Caco-2 (cell line): Measurements from ENCODE around the gene BANK1. TPM values are rescaled to one million over a fixed set of nuclear protein-coding genes. Genes with fewer than 3 reads are reported as not detected.

Experiments
- BruUV-seq: library from RNA; stranded (reverse); fragments of 400-500 nt; replicated peaks from 2 replicates; lab custom pipeline; 2021; lab: Mats Ljungman, UMichigan
- CTCF ChIA-PET: fragments of 300-600 bp; sonication (Branson Sonifier 250); formaldehyde crosslinking; loops from one replicate; lab custom pipeline; 2022; ENCODE audit warnings: antibody characterized with exemption; lab: Charles Lee
- POLR2A ChIA-PET: fragments of 300-600 bp; sonication (Branson Sonifier 250); formaldehyde crosslinking; loops from one replicate; lab custom pipeline; 2022; ENCODE audit warnings: antibody characterized with exemption; lab: Charles Lee
- DNase-seq, 2 experiments: peaks; one replicate each; pipeline versions ENCODE4 v3.0.0 to v3.0.0-alpha.2; 2020 to 2022
- H3K27me3 ChIP-seq: replicated peaks from 2 replicates; pipeline ENCODE4 v1.6.0; 2011; ENCODE audit warnings: low read length; ENCODE audit not compliant: control insufficient read depth, insufficient read depth
- H3K36me3 ChIP-seq: 2 replicates; pipeline ENCODE4 v1.5.1; 2011; ENCODE audit warnings: low read length; ENCODE audit not compliant: control insufficient read depth, insufficient read depth
- H3K4me1 ChIP-seq: fragments of 250-450 bp; sonication (Bioruptor Pico); 2 replicates; pipeline ENCODE4 v1.5.1; 2020; ENCODE audit warnings: mild to moderate bottlenecking
- H3K4me3 ChIP-seq: 2 replicates; pipeline ENCODE4 v1.5.1; 2011; ENCODE audit warnings: low read depth, mild to moderate bottlenecking, control low read depth, low read length
- H3K9me3 ChIP-seq: fragments of 250-450 bp; sonication (Bioruptor Pico); 2 replicates; pipeline ENCODE4 v1.5.1; 2020; ENCODE audit warnings: mild to moderate bottlenecking, moderate library complexity
- H3K27ac Mint-ChIP-seq: one replicate; pipeline ENCODE4 v1.8.0; 2022; ENCODE audit warnings: mixed read lengths; ENCODE audit not compliant: unreplicated experiment
- H3K27me3 Mint-ChIP-seq: one replicate; pipeline ENCODE4 v1.8.0; 2022; ENCODE audit warnings: mixed read lengths; ENCODE audit not compliant: insufficient read depth, unreplicated experiment
- H3K36me3 Mint-ChIP-seq: one replicate; pipeline ENCODE4 v1.8.0; 2022; ENCODE audit warnings: mild to moderate bottlenecking, mixed read lengths; ENCODE audit not compliant: insufficient read depth, unreplicated experiment
- H3K4me1 Mint-ChIP-seq: one replicate; pipeline ENCODE4 v1.8.0; 2022; ENCODE audit warnings: low read depth, mixed read lengths; ENCODE audit not compliant: unreplicated experiment
- H3K4me3 Mint-ChIP-seq: one replicate; pipeline ENCODE4 v1.8.0; 2022; ENCODE audit warnings: mild to moderate bottlenecking, moderate library complexity, mixed read lengths; ENCODE audit not compliant: unreplicated experiment
- H3K9me3 Mint-ChIP-seq: one replicate; pipeline ENCODE4 v1.8.0; 2022; ENCODE audit warnings: mixed read lengths; ENCODE audit not compliant: unreplicated experiment
- CTCF ChIP-seq, 2 experiments: fragments of 200-600 bp in 1 of 2; IDR thresholded peaks; 1 replicate in 1 of 2; 2 replicates in 1 of 2; pipeline versions ENCODE4 v1.5.1 to v1.8.0; 2011 to 2022; ENCODE audit warnings: antibody characterized with exemption in 1 of 2, control low read depth in 1 of 2, inconsistent platforms in 1 of 2, low read depth in 1 of 2, low read length in 1 of 2, mild to moderate bottlenecking in 1 of 2, moderate library complexity in 1 of 2; ENCODE audit not compliant: insufficient read depth in 1 of 2, severe bottlenecking in 1 of 2, unreplicated experiment in 1 of 2
- intact Hi-C: fragments of 100-400 bp; cut with micrococcal nuclease; formaldehyde crosslinking; loops from one replicate; pipeline ENCODE4 v1.10.0; 2022; ENCODE audit not compliant: unreplicated experiment
- total RNA-seq: library from RNA; stranded (reverse); gene quantifications from 2 replicates; pipeline ENCODE4 v1.2.3, GENCODE V29; 2022

The BANK1 gene
- total RNA-seq, 1 experiment from 2014 or later = 5.7 TPM

- no peak overlapping the region for H3K4me3 Mint-ChIP-seq
- POLR2A ChIA-PET = no interaction called here
- 0 out of 2 replicates have a peak, but pooled peaks cover 5% of the 10 kb centered on the region for H3K4me1 ChIP-seq
Observed at GRCh38 chr4:101977076-101977475, 186.5 kb downstream of the BANK1 start.

DNA sequence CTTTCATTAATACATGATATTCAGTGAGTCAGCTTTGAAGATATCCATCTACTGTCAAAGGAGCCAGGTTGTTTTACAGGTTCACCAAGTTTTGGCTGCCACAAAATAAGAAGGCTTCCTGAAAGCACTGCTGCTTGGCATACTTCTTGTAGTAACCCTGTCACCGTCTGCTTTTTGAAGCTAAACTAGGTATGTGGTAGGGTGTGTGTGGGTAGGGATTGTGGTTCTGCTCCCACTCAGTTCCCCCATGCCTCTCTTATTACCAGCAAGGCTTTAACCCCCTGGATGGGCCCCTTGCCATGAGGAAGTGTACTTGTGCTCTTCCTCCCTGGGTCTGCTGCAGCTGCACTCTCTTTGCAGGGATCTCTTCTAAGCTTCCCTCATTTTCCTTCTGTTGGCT, 191.2 kb downstream of the BANK1 start:
- intact Hi-C loops = no loop called here
- ChIA-PET CTCF (no interaction called here), POLR2A (no interaction called here)
- no peaks in the 10 kb centered on the region for H3K9me3 ChIP-seq
- TF ChIP-seq CTCF (IDR thresholded peaks at IDR 0.05; ENCODE audit: insufficient read depth in 1 of 2, low read depth in 1 of 2, low read length in 1 of 2, severe bottlenecking in 1 of 2, unreplicated experiment in 1 of 2) = no peak
- no peaks in the 10 kb centered on the region for H3K27me3 ChIP-seq
- BruUV-seq = no TSS peak
- no peaks in the 10 kb centered on the region for H3K36me3 ChIP-seq
- peaks cover 23% of the 10 kb centered on the region for H3K4me1 ChIP-seq
- Mint-ChIP-seq H3K4me1 (peaks cover 15% of the 10 kb centered on the region), H3K27ac (no peak overlapping the region), H3K9me3 (peaks cover 10% of the 10 kb centered on the region), H3K27me3 (no peaks in the 10 kb centered on the region), H3K4me3 (no peak overlapping the region), H3K36me3 (no peaks in the 10 kb centered on the region)
- peak; percentile 36 to 44 for DNase-seq
- no peak overlapping the region for H3K4me3 ChIP-seq

More at GRCh38 chr4:101977076-101977475, 186.5 kb downstream of the BANK1 start:
- no peak overlapping the region for H3K27ac Mint-ChIP-seq
- no peaks in the 10 kb centered on the region for H3K27me3 Mint-ChIP-seq
- Histone ChIP-seq H3K9me3 (no peaks in the 10 kb centered on the region), H3K36me3 (no peaks in the 10 kb centered on the region), H3K4me3 (no peak overlapping the region), H3K27me3 (no peaks in the 10 kb centered on the region)
- intact Hi-C loops = no loop called here
- BruUV-seq = no TSS peak
- TF ChIP-seq CTCF (IDR thresholded peaks at IDR 0.05; ENCODE audit: insufficient read depth in 1 of 2, low read depth in 1 of 2, low read length in 1 of 2, severe bottlenecking in 1 of 2, unreplicated experiment in 1 of 2) = no peak
- DNase-seq = no peak
- peaks cover 6% of the 10 kb centered on the region for H3K4me1 Mint-ChIP-seq
- CTCF ChIA-PET = no interaction called here
- H3K36me3 Mint-ChIP-seq = no peaks in the 10 kb centered on the region
- H3K9me3 Mint-ChIP-seq = no peaks in the 10 kb centered on the region

- H3K27ac Mint-ChIP-seq = no peak overlapping the region
- POLR2A ChIA-PET = no interaction called here
- no TSS peak for BruUV-seq
- Histone ChIP-seq H3K36me3 (no peaks in the 10 kb centered on the region), H3K4me1 (peaks cover 23% of the 10 kb centered on the region), H3K27me3 (no peaks in the 10 kb centered on the region), H3K9me3 (no peaks in the 10 kb centered on the region), H3K4me3 (no peak overlapping the region)
- peaks cover 10% of the 10 kb centered on the region for H3K9me3 Mint-ChIP-seq
- H3K4me1 Mint-ChIP-seq = peaks cover 15% of the 10 kb centered on the region
- intact Hi-C loops = no loop called here
- no peak for TF ChIP-seq CTCF (IDR thresholded peaks at IDR 0.05; ENCODE audit: insufficient read depth in 1 of 2, low read depth in 1 of 2, low read length in 1 of 2, severe bottlenecking in 1 of 2, unreplicated experiment in 1 of 2)
- no peaks in the 10 kb centered on the region for H3K27me3 Mint-ChIP-seq
- CTCF ChIA-PET = no interaction called here
- no peak overlapping the region for H3K4me3 Mint-ChIP-seq
- H3K36me3 Mint-ChIP-seq = no peaks in the 10 kb centered on the region
- no peak for DNase-seq
Observed at GRCh38 chr4:101983835-101984234, 193.3 kb downstream of the BANK1 start.
